Activated naive CD8-positive, alpha-beta T cell treated with anti-CD3 and anti-CD28 coated beads, Interleukin-2, amount 10 ng/mL, durations not matched to agents 7 days and 5 days (primary cell): ENCODE data around the gene GSPT1. TPM values are rescaled to one million over a fixed set of nuclear protein-coding genes. Genes with fewer than 3 reads are reported as not detected.
"Not testable (repeated sequence)": the region's sequence is repeated elsewhere in the genome, so short reads cannot be mapped to it uniquely, and the experiment has no call there.

ENCODE experiments used
- ATAC-seq: fragments of 150-1000 bp; cut with Tn5 transposase; one replicate; pipeline ENCODE4 v1.10.0; 2021; ENCODE audit warnings: low read depth, moderate library complexity
- POLR2A ChIA-PET: fragments of 350-600 bp; sonication (Branson Sonifier 250); formaldehyde crosslinking; loops from one replicate; lab custom pipeline; 2021; ENCODE audit warnings: antibody characterized with exemption; lab: Charles Lee
- DNase-seq: peaks from one replicate; pipeline ENCODE4 v3.0.0; 2021
- H3K27ac Mint-ChIP-seq: one replicate; pipeline ENCODE4 v1.8.0; 2022; ENCODE audit warnings: mild to moderate bottlenecking, mixed read lengths
- H3K27me3 Mint-ChIP-seq: one replicate; pipeline ENCODE4 v1.8.0; 2022; ENCODE audit warnings: mild to moderate bottlenecking, moderate library complexity, mixed read lengths
- H3K36me3 Mint-ChIP-seq: one replicate; pipeline ENCODE4 v1.8.0; 2021; ENCODE audit warnings: mild to moderate bottlenecking, mixed read lengths
- H3K4me1 Mint-ChIP-seq: one replicate; pipeline ENCODE4 v1.8.0; 2021; ENCODE audit warnings: mixed read lengths
- H3K4me3 Mint-ChIP-seq: one replicate; pipeline ENCODE4 v1.8.0; 2022; ENCODE audit warnings: mild to moderate bottlenecking, moderate library complexity, mixed read lengths
- H3K9me3 Mint-ChIP-seq: one replicate; pipeline ENCODE4 v1.8.0; 2021; ENCODE audit warnings: mixed read lengths
- total RNA-seq, 2 experiments: library from RNA; stranded (reverse); gene quantifications; one replicate each; pipeline ENCODE4 v1.2.3, GENCODE V29; 2021

GSPT1 gene
- total RNA-seq: 10 to 100 TPM; 88.3 to 90.7 TPM

GRCh38 chr16:11915644-11916523, at the start of gene GSPT1:
GSPT1 (minus strand) TSS chr16:11915956; CDS start chr16:11915720, 236 bp downstream.
- Mint-ChIP-seq H3K36me3 (peaks cover 6% of the 10 kb centered on the region), H3K4me3 (peak within 1 kb of the TSS; percentile 92), H3K9me3 (no peaks in the 10 kb centered on the region), H3K27me3 (peaks cover 6% of the 10 kb centered on the region), H3K27ac (peak within 1 kb of the TSS; percentile 95), H3K4me1 (peaks cover 28% of the 10 kb centered on the region)
- peak; percentile 95 for ATAC-seq
- POLR2A ChIA-PET: interaction anchor here (0.5 to 2.3 kb wide), 7 partner anchors 61 to 1586 kb away, joined by 3 to 14 read pairs (median 3); partner anchors contain the start of genes RSL1D1, SNX29 and ZC3H7A
- peak; percentile 99 for DNase-seq

- Mint-ChIP-seq H3K36me3 (no peaks in the 10 kb centered on the region), H3K9me3 (no peaks in the 10 kb centered on the region), H3K4me1 (no peaks in the 10 kb centered on the region), H3K4me3 (no peak within 1 kb of the TSS), H3K27ac (no peak within 1 kb of the TSS), H3K27me3 (peaks cover 8% of the 10 kb centered on the region)
- DNase-seq (no peak), ATAC-seq (no peak)
- POLR2A ChIA-PET: interaction anchor here (1.3 kb wide), 1 partner anchor 12 kb away, joined by 3 read pairs; the partner anchor contains the start of gene SNX29
These were observed 49.2 kb upstream of the GSPT1 start, which contains the start of gene TNFRSF17 for GRCh38 chr16:11964761-11965551. TNFRSF17 (plus strand) TSS chr16:11965210; CDS start chr16:11965325, 115 bp downstream.

DNA sequence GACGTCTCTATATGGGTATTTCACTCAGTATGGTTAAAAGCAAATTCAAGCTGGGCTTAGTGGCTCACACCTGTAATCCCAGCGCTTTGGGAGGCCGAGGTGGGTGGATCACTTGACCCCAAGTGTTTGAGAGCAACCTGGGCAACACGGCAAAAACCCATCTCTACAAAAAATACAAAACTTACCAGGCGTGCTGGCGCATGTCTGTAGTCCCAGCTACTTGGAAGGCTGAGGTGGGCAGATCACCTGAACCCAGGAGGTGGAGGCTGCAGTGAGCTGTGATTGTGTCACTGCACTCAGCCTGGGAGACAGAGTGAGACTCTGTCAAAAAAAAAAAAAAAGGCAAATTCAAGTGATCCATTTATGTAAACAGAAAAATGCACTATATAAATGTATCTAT, 48.0 kb upstream of the GSPT1 start:
- ATAC-seq: no peak
- POLR2A ChIA-PET: interaction anchor here (1.3 kb wide), 1 partner anchor 13 kb away, joined by 3 read pairs; the partner anchor contains the start of gene SNX29
- Mint-ChIP-seq H3K36me3 (no peaks in the 10 kb centered on the region), H3K4me1 (no peaks in the 10 kb centered on the region), H3K27me3 (peaks cover 9% of the 10 kb centered on the region), H3K9me3 (no peaks in the 10 kb centered on the region), H3K27ac (no peak overlapping the region), H3K4me3 (no peak overlapping the region)
- no peak for DNase-seq

GRCh38 chr16:11962978-11963377, 47.2 kb upstream of the GSPT1 start:
- POLR2A ChIA-PET: interaction anchor here (0.7 kb wide), 1 partner anchor 588 kb away, joined by 5 read pairs; no protein-coding TSS in a partner anchor
- not testable (repeated sequence) for H3K4me1 Mint-ChIP-seq, H3K9me3 Mint-ChIP-seq, DNase-seq, ATAC-seq, H3K27me3 Mint-ChIP-seq, H3K27ac Mint-ChIP-seq, H3K4me3 Mint-ChIP-seq, H3K36me3 Mint-ChIP-seq

DNA sequence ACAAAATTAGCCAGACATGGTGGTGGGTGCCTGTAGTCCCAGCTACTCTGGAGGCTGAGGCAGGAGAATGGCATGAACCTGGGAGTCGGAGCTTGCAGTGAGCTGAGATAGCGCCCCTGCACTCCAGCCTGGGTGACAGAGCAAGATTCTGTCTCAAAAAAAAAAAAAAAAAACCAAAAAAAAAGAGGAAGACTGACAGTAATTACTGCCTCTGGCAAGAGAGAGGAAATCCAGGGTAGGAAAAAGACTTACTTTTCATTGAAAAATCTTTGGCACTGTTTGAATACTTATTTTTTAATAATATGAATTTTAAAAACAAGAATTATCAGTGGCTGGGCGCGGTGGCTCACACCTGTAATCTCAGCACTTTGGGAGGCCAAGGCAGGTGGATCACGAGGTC, 46.7 kb upstream of the GSPT1 start:
- not testable (repeated sequence) for H3K27ac Mint-ChIP-seq, H3K27me3 Mint-ChIP-seq, H3K9me3 Mint-ChIP-seq, DNase-seq, H3K4me1 Mint-ChIP-seq, H3K36me3 Mint-ChIP-seq, ATAC-seq, H3K4me3 Mint-ChIP-seq
- POLR2A ChIA-PET: interaction anchor here (0.7 kb wide), 1 partner anchor 589 kb away, joined by 5 read pairs; no protein-coding TSS in a partner anchor

- Mint-ChIP-seq H3K4me3 (no peak overlapping the region), H3K27me3 (peaks cover 7% of the 10 kb centered on the region), H3K9me3 (no peaks in the 10 kb centered on the region), H3K4me1 (no peaks in the 10 kb centered on the region), H3K27ac (no peak overlapping the region), H3K36me3 (no peaks in the 10 kb centered on the region)
- POLR2A ChIA-PET: interaction anchor here (0.7 kb wide), 1 partner anchor 19 kb away, joined by 3 read pairs; the partner anchor contains the start of gene SNX29
- no peak for ATAC-seq
- no peak for DNase-seq
These were observed 42.0 kb upstream of the GSPT1 start for GRCh38 chr16:11957591-11958395.

DNA sequence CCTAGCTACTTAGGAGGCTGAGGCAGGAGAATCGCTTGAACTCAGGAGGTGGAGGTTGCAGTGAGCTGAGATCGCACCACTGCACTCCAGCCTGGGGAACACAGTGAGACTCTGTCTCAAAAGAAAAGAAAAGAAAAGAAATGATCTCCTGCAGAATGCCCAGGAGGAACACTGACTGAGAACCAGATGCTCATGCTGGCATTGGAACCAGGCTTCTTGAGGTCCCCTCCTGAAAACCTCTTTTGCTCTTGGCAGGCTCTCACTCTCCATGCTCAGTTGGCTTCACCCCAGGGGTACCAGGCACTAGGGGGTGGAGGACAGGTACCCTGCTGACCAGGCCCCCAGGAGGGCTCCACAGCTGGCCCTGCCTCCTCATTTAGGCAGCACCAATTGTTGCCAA, 40.8 kb upstream of the GSPT1 start:
- peaks cover 5% of the 10 kb centered on the region for H3K27me3 Mint-ChIP-seq
- H3K4me3 Mint-ChIP-seq: no peak overlapping the region
- ATAC-seq: no peak
- POLR2A ChIA-PET: interaction anchor here (0.7 kb wide), 1 partner anchor 118 kb away, joined by 3 read pairs; no protein-coding TSS in a partner anchor
- no peaks in the 10 kb centered on the region for H3K36me3 Mint-ChIP-seq
- no peaks in the 10 kb centered on the region for H3K4me1 Mint-ChIP-seq
- DNase-seq: no peak
- H3K27ac Mint-ChIP-seq: no peak overlapping the region
- no peaks in the 10 kb centered on the region for H3K9me3 Mint-ChIP-seq

- no peak for DNase-seq
- Mint-ChIP-seq H3K4me3 (no peak overlapping the region), H3K27me3 (peaks cover 5% of the 10 kb centered on the region), H3K9me3 (no peaks in the 10 kb centered on the region), H3K4me1 (no peaks in the 10 kb centered on the region), H3K36me3 (no peaks in the 10 kb centered on the region), H3K27ac (no peak overlapping the region)
- POLR2A ChIA-PET: no interaction called here
- no peak for ATAC-seq
These were observed 40.0 kb upstream of the GSPT1 start for GRCh38 chr16:11955713-11956123.

- ATAC-seq, H3K4me1 Mint-ChIP-seq, H3K4me3 Mint-ChIP-seq, H3K27me3 Mint-ChIP-seq, DNase-seq, H3K36me3 Mint-ChIP-seq, H3K27ac Mint-ChIP-seq, POLR2A ChIA-PET, H3K9me3 Mint-ChIP-seq: not testable (repeated sequence)
These were observed 37.8 kb upstream of the GSPT1 start for GRCh38 chr16:11953576-11953975.

GRCh38 chr16:11950388-11950787, 34.6 kb upstream of the GSPT1 start:
- Mint-ChIP-seq H3K36me3 (no peaks in the 10 kb centered on the region), H3K27ac (no peak overlapping the region), H3K27me3 (no peaks in the 10 kb centered on the region), H3K4me3 (no peak overlapping the region), H3K9me3 (no peaks in the 10 kb centered on the region), H3K4me1 (no peaks in the 10 kb centered on the region)
- DNase-seq (no peak), ATAC-seq (no peak)
- POLR2A ChIA-PET: no interaction called here

DNA sequence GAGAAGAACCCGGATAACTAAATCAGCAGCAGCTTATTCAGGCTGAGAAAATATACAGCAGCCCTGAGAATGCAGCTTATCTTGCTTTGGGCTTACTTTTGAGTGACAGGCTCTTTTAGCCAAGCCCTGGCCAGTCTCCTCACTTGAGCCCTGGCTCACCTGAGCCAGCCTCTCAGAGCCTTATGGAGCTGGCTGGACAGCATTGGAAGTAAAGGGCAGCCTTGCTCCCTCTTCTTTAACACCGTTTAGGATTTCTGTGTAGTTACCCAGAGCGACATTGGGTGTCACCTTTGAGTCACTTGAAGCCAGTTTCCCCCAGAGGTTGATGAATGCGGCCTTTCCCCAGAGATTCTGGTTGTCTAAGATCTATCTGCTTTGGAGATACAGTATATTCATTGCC, 33.8 kb upstream of the GSPT1 start:
- no peak overlapping the region for H3K4me3 Mint-ChIP-seq
- DNase-seq (no peak), ATAC-seq (no peak)
- no peak overlapping the region for H3K27ac Mint-ChIP-seq
- H3K36me3 Mint-ChIP-seq: no peaks in the 10 kb centered on the region
- H3K9me3 Mint-ChIP-seq: no peaks in the 10 kb centered on the region
- H3K27me3 Mint-ChIP-seq: no peaks in the 10 kb centered on the region
- POLR2A ChIA-PET: no interaction called here
- H3K4me1 Mint-ChIP-seq: no peaks in the 10 kb centered on the region

GRCh38 chr16:11948819-11949218, 33.1 kb upstream of the GSPT1 start:
- ATAC-seq: no peak
- POLR2A ChIA-PET: no interaction called here
- no peaks in the 10 kb centered on the region for H3K4me1 Mint-ChIP-seq

More at GRCh38 chr16:11948819-11949218, 33.1 kb upstream of the GSPT1 start:
- H3K9me3 Mint-ChIP-seq: no peaks in the 10 kb centered on the region
- no peak overlapping the region for H3K27ac Mint-ChIP-seq
- H3K36me3 Mint-ChIP-seq: no peaks in the 10 kb centered on the region
- H3K4me3 Mint-ChIP-seq: no peak overlapping the region
- no peak for DNase-seq
- H3K27me3 Mint-ChIP-seq: no peaks in the 10 kb centered on the region
